Neuronal stem cell (in vitro differentiated cells): Measurements from ENCODE around the gene MRPL46. TPM values are rescaled to one million over a fixed set of nuclear protein-coding genes. Genes with fewer than 3 reads are reported as not detected.
A peak's percentile ranks its signal among the peaks of the same experiment; 100 is the strongest.

Experiments
- DNase-seq: peaks from one replicate; pipeline ENCODE4 v3.0.0-alpha.2; 2013; ENCODE audit warnings: low spot score
- H2AFZ ChIP-seq: one replicate; pipeline ENCODE4 v1.6.1; 2013; ENCODE audit warnings: mild to moderate bottlenecking, low read length, inconsistent platforms
- H2AK5ac ChIP-seq: 2 replicates; pipeline ENCODE4 v1.6.1; 2013; ENCODE audit warnings: low read depth, mild to moderate bottlenecking, inconsistent platforms, low read length, moderate library complexity, mixed read lengths
- H2BK120ac ChIP-seq: 2 replicates; pipeline ENCODE4 v1.6.1; 2013; ENCODE audit warnings: low read depth, mild to moderate bottlenecking, inconsistent platforms, low read length, moderate library complexity, mixed read lengths
- H2BK12ac ChIP-seq: one replicate; pipeline ENCODE4 v1.6.1; 2013; ENCODE audit warnings: low read length, inconsistent platforms
- H2BK15ac ChIP-seq: 2 replicates; pipeline ENCODE4 v1.6.1; 2013; ENCODE audit warnings: mild to moderate bottlenecking, low read length, inconsistent platforms, mixed read lengths
- H2BK5ac ChIP-seq: one replicate; pipeline ENCODE4 v1.6.1; 2013; ENCODE audit warnings: inconsistent platforms, mild to moderate bottlenecking, low read length, moderate library complexity
- H3K14ac ChIP-seq: one replicate; pipeline ENCODE4 v1.6.1; 2013; ENCODE audit warnings: low read length, inconsistent platforms
- H3K18ac ChIP-seq: 2 replicates; pipeline ENCODE4 v1.6.1; 2013; ENCODE audit warnings: low read length, inconsistent platforms
- H3K23ac ChIP-seq: 2 replicates; pipeline ENCODE4 v1.6.1; 2013; ENCODE audit warnings: low read depth, mild to moderate bottlenecking, mixed read lengths, low read length, inconsistent platforms; ENCODE audit not compliant: poor library complexity
- H3K27ac ChIP-seq: replicated peaks from 3 replicates; pipeline ENCODE4 v1.5.1; 2013; ENCODE audit warnings: low read length, inconsistent platforms
- H3K27me3 ChIP-seq, 3 experiments: 2 replicates each; pipeline ENCODE4 v1.6.1; 2013; ENCODE audit warnings: low read length in 3 of 3, mild to moderate bottlenecking in 2 of 3, inconsistent platforms in 1 of 3, low read depth in 1 of 3, mixed read lengths in 1 of 3, moderate library complexity in 1 of 3; ENCODE audit not compliant: control insufficient read depth in 3 of 3, insufficient read depth in 3 of 3
- H3K36me3 ChIP-seq, 2 donors: replicated peaks in 1 of 2; 2 replicates each; pipeline ENCODE4 v1.6.1; 2013; ENCODE audit warnings: low read length in 2 of 2; ENCODE audit not compliant: control insufficient read depth in 2 of 2, insufficient read depth in 2 of 2
- H3K4ac ChIP-seq: 2 replicates; pipeline ENCODE4 v1.6.1; 2013; ENCODE audit warnings: inconsistent platforms, mild to moderate bottlenecking, low read length, moderate library complexity
- H3K4me1 ChIP-seq, 2 donors: 1 replicate in 1 of 2; 2 replicates in 1 of 2; pipeline ENCODE4 v1.6.1; 2013; ENCODE audit warnings: low read length in 2 of 2, low read depth in 1 of 2; ENCODE audit not compliant: control insufficient read depth in 2 of 2, insufficient read depth in 1 of 2
- H3K4me2 ChIP-seq: one replicate; pipeline ENCODE4 v1.6.1; 2013; ENCODE audit warnings: mild to moderate bottlenecking, low read length, inconsistent platforms; ENCODE audit not compliant: insufficient read depth, poor library complexity, severe bottlenecking
- H3K4me3 ChIP-seq, 2 donors: 2 replicates each; pipeline ENCODE4 v1.5.1; 2013; ENCODE audit warnings: low read length in 2 of 2, mild to moderate bottlenecking in 2 of 2, inconsistent platforms in 1 of 2, moderate library complexity in 1 of 2
- H3K79me1 ChIP-seq: one replicate; pipeline ENCODE4 v1.6.1; 2013; ENCODE audit warnings: low read depth, mild to moderate bottlenecking, inconsistent platforms, low read length, moderate library complexity
- H3K9ac ChIP-seq: one replicate; pipeline ENCODE4 v1.6.1; 2013; ENCODE audit warnings: mild to moderate bottlenecking, low read depth, low read length, inconsistent platforms; ENCODE audit not compliant: poor library complexity
- H3K9me3 ChIP-seq, 2 donors: replicated peaks in 1 of 2; 2 replicates each; pipeline versions ENCODE3 to v1.6.1; 2013; ENCODE audit warnings: low read length in 2 of 2, mild to moderate bottlenecking in 2 of 2, inconsistent platforms in 1 of 2, low read depth in 1 of 2, mixed read lengths in 1 of 2, moderate library complexity in 1 of 2; ENCODE audit not compliant: control insufficient read depth in 2 of 2, insufficient read depth in 1 of 2
- H4K8ac ChIP-seq: one replicate; pipeline ENCODE4 v1.6.1; 2013; ENCODE audit warnings: low read depth, mild to moderate bottlenecking, inconsistent platforms, low read length, moderate library complexity
- H4K91ac ChIP-seq: one replicate; pipeline ENCODE4 v1.6.1; 2013; ENCODE audit warnings: low read length, low read depth, mild to moderate bottlenecking, inconsistent platforms; ENCODE audit not compliant: poor library complexity
- WGBS, 2 donors: extraction: QIAGEN DNeasy Blood & Tissue Kit; methylation state at CpG; one replicate each; pipeline ENCODE4 v1.1.7; 2013; ENCODE audit warnings: missing lambda C conversion rate in 2 of 2, mixed read lengths in 1 of 2; ENCODE audit not compliant: insufficient read length in 2 of 2, insufficient replicate concordance in 1 of 2; ENCODE audit errors: extremely low coverage in 2 of 2; 5-methylcytosine and 5-hydroxymethylcytosine counted together
- polyA plus RNA-seq, 2 experiments: library from polyadenylated mRNA; stranded (reverse); fragments of 200-250 nt; gene quantifications; one replicate each; pipeline ENCODE4 v1.2.3, GENCODE V29; 2013

Gene MRPL46
- 26.2 TPM for polyA plus RNA-seq (2013, experiment 1 of 2)
- polyA plus RNA-seq (2013, experiment 2 of 2) = 25.7 TPM

DNA sequence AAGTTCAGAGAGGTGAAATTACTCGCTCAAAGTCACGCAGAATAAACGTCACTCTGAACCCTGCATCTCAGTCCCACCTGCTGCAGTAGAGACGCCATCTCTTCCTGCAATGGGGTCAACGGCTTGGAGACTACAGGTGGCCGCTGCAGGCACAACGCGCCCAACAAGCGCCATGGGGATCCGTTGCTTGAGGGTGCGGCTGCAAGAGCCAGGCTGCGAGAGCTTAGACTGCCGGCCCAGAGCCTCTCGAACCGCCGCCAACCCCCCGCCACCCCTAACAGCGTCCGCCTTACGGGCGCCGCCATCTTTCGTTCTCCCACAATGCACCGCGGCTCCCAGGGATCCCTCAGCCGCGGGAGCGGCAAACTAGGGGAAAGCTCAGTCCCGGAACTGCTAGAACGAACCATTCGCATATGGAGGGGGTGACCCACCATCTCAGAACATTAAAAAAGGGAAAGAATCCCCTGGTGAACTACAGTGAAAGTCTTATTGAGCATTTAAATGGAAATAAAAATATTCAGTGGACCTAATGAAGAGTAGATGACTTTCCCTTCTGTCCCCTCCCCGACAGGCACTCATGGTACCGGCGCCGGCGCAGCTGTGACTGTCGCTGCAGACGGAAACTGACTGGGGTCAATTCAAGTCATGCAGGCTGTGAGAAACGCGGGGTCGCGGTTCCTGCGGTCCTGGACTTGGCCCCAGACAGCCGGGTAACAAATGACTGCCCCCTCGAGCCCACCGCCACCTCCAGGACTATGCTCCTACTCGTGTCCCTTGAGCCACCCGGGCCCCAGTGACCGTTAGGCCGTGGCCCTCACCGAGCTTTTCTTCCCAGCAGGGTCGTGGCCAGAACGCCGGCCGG, at the start of gene MRPL46, which contains the start of gene MRPS11:
Gene MRPL46 (minus strand): TSS at position 316 of the 862 bp plus-strand sequence. CDS start 11 bp downstream, at position 305.
Gene MRPS11 (plus strand): TSS at position 636 of the 862 bp plus-strand sequence. CDS start 10 bp downstream, at position 646.
- no peaks in the 10 kb centered on the region for H3K27me3 ChIP-seq
- H2AK5ac ChIP-seq = peak within 1 kb of the TSS; percentile 59
- H3K79me1 ChIP-seq = no peaks in the 10 kb centered on the region
- no peaks in the 10 kb centered on the region for H3K9me3 ChIP-seq
- no CpG with 5 or more reads among the region's 55 CpGs for WGBS, 2 donors
- H3K9ac ChIP-seq = peak within 1 kb of the TSS; percentile 98
- H3K4me3 ChIP-seq = peak within 1 kb of the TSS; percentile 88 to 93
- no peak within 1 kb of the TSS for H2BK5ac ChIP-seq
- no peak within 1 kb of the TSS for H3K4ac ChIP-seq
- H3K4me1 ChIP-seq = peaks cover 5% of the 10 kb centered on the region in 2 donors
- DNase-seq = peak; percentile 89
- peak within 1 kb of the TSS; percentile 83 for H3K4me2 ChIP-seq
- no peak within 1 kb of the TSS for H2BK120ac ChIP-seq
- peak within 1 kb of the TSS; percentile 88 for H4K8ac ChIP-seq
- no peak within 1 kb of the TSS for H2BK12ac ChIP-seq
- H3K23ac ChIP-seq = peak within 1 kb of the TSS; percentile 66
- H3K14ac ChIP-seq = no peak within 1 kb of the TSS
- no peak within 1 kb of the TSS for H4K91ac ChIP-seq
- peak within 1 kb of the TSS; percentile 94 for H2AFZ ChIP-seq
- H3K36me3 ChIP-seq = peaks cover 16 to 54% of the 10 kb centered on the region in 2 donors
- peak within 1 kb of the TSS; percentile 19 for H3K27ac ChIP-seq
- H3K18ac ChIP-seq = peak within 1 kb of the TSS; percentile 96
- no peak within 1 kb of the TSS for H2BK15ac ChIP-seq

DNA sequence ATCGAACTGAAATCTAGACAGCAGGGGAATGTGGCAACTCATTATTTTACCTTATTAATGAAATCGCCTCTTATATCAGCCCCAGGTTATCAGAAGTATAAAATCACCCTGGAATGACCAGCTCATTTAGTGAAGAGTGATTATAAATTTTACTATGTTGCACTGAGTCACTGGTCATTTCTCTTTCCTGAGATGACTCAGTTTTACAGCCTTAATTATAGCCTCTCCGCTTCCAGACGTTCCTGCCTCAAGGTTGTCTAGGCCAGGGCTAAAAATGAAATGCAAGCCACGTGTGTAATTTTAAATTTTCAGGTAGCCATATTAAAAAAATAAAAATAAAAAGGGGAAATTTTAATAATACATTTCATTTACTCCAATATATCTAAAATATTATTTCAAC, 46.0 kb upstream of the MRPL46 start:
- Histone ChIP-seq H3K9me3 (no peaks in the 10 kb centered on the region), H2BK5ac (no peak overlapping the region), H3K9ac (no peak overlapping the region), H3K4me2 (no peak overlapping the region), H3K18ac (no peak overlapping the region), H3K4me3 (no peak overlapping the region), H4K8ac (no peak overlapping the region), H4K91ac (no peak overlapping the region), H2AFZ (no peak overlapping the region), H2BK120ac (no peak overlapping the region), H2AK5ac (no peak overlapping the region), H3K27me3 (no peaks in the 10 kb centered on the region), H3K4me1 (no peaks in the 10 kb centered on the region), H3K23ac (no peak overlapping the region), H3K27ac (no peak overlapping the region), H2BK15ac (no peak overlapping the region), H3K14ac (no peak overlapping the region), H3K79me1 (no peaks in the 10 kb centered on the region), H3K36me3 (peaks cover 12 to 77% of the 10 kb centered on the region in 2 donors), H2BK12ac (no peak overlapping the region), H3K4ac (no peak overlapping the region)
- WGBS, 2 donors = no CpG with 5 or more reads among the region's 5 CpGs
- no peak for DNase-seq

DNA sequence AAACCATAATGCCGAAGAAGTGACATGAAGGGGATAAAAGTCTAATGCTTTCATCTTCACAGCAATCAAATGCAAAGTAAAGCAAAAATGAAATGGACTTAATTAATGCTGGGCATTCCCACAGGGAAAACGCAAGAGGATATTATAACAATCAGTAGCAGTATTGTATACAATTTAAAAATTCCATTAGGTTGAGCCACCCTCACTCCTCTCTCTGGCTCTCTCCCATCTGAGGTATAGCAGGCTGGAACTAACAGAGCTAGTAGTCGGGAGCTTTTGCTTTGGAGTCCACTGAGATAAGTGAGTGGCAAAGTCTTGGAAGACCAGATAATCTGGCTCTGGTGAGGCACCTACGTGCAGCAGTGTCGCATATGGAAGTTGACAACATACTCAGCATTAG, 45.4 kb upstream of the MRPL46 start:
- no peak for DNase-seq
- H2BK12ac ChIP-seq = no peak overlapping the region
- H2BK5ac ChIP-seq = no peak overlapping the region
- no peak overlapping the region for H3K14ac ChIP-seq
- H2BK15ac ChIP-seq = no peak overlapping the region
- H3K23ac ChIP-seq = no peak overlapping the region
- H2AFZ ChIP-seq = no peak overlapping the region
- H3K4me3 ChIP-seq = no peak overlapping the region
- no peak overlapping the region for H2AK5ac ChIP-seq
- H2BK120ac ChIP-seq = no peak overlapping the region
- peaks cover 12 to 83% of the 10 kb centered on the region in 2 donors for H3K36me3 ChIP-seq
- no peak overlapping the region for H3K27ac ChIP-seq
- no peaks in the 10 kb centered on the region for H3K27me3 ChIP-seq
- H3K18ac ChIP-seq = no peak overlapping the region
- H3K9ac ChIP-seq = no peak overlapping the region
- no peaks in the 10 kb centered on the region for H3K79me1 ChIP-seq
- no peak overlapping the region for H3K4me2 ChIP-seq
- H3K4ac ChIP-seq = no peak overlapping the region
- H4K91ac ChIP-seq = no peak overlapping the region
- no peak overlapping the region for H4K8ac ChIP-seq
- no peaks in the 10 kb centered on the region for H3K9me3 ChIP-seq
- no CpG with 5 or more reads among the region's 5 CpGs for WGBS, 2 donors
- no peaks in the 10 kb centered on the region for H3K4me1 ChIP-seq

DNA sequence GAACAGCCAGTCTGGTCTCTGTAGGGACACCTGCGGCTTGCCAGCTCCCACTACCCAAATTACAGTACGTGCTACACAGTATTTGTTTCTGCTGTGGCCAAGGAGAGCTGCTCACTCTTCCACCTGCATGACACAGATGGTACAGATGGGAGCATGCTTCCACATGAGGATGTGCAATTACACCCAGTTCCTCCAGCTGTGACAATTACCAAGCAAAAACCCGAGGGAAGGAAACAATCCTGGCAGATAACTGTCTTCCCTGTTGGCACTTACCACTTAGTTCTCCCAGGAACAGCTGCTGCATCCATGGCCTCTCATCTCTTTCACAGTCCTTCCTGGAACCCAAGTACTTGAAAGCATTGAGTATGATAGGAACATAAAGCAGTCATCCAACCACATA, 44.9 kb upstream of the MRPL46 start:
- no peak overlapping the region for H3K23ac ChIP-seq
- no peak overlapping the region for H3K4me2 ChIP-seq
- H2BK120ac ChIP-seq = no peak overlapping the region
- no CpG with 5 or more reads among the region's 3 CpGs for WGBS, 2 donors
- H3K18ac ChIP-seq = no peak overlapping the region
- no peak overlapping the region for H3K4me3 ChIP-seq
- H4K91ac ChIP-seq = no peak overlapping the region
- no peaks in the 10 kb centered on the region for H3K9me3 ChIP-seq
- no peaks in the 10 kb centered on the region for H3K79me1 ChIP-seq
- no peak overlapping the region for H3K4ac ChIP-seq
- no peak overlapping the region for H3K27ac ChIP-seq
- no peaks in the 10 kb centered on the region for H3K4me1 ChIP-seq
- H3K36me3 ChIP-seq = peaks cover 12 to 88% of the 10 kb centered on the region in 2 donors
- H2BK12ac ChIP-seq = no peak overlapping the region
- H3K9ac ChIP-seq = no peak overlapping the region
- no peak overlapping the region for H2AFZ ChIP-seq
- H2BK15ac ChIP-seq = no peak overlapping the region
- no peak overlapping the region for H2AK5ac ChIP-seq
- DNase-seq = no peak
- H2BK5ac ChIP-seq = no peak overlapping the region
- no peak overlapping the region for H4K8ac ChIP-seq
- H3K14ac ChIP-seq = no peak overlapping the region
- H3K27me3 ChIP-seq = no peaks in the 10 kb centered on the region
